ENCODE results near the gene CHIA.

GRCh38 chr1:111249960-111250359, 40.7 kb upstream of the CHIA start:
- TF ChIP-seq EP300 (IDR thresholded peaks at IDR 0.05) = no peak
- TF ChIP-seq CTCF (IDR thresholded peaks at IDR 0.05) = no peak
- no peak for TF ChIP-seq POLR2A (IDR thresholded peaks at IDR 0.05)
